Measurements from ENCODE around the gene ZNF524.

Gene ZNF524

DNA sequence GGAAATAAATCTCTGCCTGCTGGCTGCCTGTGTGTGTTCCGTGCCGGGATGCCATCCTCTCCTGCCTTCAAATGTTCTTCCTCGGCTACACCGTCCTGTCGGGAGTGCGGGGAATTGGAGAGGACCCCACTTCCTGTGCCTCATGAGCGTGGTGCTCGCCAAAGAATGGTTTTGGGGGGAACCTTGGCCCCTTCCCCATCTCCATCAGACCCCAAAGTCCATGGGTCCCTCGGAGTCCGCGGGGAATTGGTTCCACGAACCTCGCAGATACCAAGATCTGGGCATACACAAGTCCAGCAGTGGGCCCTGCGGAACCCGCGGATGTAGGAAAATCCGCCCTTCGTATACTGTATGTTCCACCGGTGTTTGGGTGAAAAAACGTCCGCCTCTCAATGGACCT lies 3.0 kb downstream of the ZNF524 start:
- DNase-seq = no peak

DNA sequence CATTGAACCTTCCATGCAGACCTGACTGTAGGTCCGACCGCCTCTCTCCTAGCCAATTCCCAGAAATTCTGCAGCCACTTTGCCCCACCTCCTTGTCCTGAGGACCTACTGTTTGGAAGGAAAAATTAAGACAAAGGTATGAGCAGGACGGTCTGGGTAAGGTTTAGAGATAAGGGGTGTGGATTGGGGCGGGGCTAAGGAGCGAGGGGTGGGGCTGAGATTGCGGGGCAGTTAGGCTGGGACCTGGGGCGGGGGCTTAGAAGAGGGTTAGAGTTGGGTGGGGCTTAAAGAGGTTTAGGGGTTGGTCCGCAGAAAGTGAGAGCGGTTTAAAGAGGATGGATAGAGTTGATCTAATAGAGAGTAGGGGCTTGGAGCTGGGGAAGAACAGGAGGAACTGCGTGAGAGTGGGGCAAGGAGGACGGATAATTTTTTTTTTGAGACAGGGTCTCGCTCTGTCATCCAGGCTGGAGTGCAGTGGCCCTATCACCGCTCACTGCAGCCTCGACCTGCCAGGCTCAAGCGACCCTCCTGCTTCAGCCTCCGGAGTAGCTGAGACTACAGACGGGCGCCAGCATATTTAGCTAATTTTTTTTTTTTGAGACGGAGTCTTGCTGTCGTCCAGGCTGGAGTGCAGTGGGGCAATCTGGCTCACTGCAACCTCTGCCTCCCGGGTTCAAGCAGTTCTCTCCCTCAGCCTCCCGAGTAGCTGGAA lies 3.6 kb downstream of the ZNF524 start:
- DNase-seq = no peak

DNA sequence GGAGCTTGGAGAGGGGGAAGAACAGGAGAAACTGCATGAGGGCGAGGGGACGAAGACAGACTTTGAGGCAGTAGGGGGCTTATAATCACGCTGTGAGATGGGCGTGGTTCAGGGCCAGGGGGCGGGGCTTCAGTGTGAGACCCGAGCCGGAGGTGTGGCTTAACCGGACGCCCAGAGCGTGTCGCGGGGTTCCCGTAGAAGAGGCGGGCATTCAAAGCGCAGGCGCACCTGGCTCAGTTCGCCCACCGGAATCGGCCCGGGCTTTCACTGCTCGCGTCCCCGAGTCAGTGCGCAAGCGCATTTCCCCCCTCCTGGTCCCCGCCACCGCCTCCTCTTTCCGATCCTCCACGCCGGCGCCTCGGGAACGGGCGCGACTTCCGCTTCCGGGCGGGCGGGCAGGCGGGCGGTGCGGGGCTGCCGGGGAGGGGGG lies 5.1 kb downstream of the ZNF524 start:
- DNase-seq = peak; percentile 86 to 90

DNA sequence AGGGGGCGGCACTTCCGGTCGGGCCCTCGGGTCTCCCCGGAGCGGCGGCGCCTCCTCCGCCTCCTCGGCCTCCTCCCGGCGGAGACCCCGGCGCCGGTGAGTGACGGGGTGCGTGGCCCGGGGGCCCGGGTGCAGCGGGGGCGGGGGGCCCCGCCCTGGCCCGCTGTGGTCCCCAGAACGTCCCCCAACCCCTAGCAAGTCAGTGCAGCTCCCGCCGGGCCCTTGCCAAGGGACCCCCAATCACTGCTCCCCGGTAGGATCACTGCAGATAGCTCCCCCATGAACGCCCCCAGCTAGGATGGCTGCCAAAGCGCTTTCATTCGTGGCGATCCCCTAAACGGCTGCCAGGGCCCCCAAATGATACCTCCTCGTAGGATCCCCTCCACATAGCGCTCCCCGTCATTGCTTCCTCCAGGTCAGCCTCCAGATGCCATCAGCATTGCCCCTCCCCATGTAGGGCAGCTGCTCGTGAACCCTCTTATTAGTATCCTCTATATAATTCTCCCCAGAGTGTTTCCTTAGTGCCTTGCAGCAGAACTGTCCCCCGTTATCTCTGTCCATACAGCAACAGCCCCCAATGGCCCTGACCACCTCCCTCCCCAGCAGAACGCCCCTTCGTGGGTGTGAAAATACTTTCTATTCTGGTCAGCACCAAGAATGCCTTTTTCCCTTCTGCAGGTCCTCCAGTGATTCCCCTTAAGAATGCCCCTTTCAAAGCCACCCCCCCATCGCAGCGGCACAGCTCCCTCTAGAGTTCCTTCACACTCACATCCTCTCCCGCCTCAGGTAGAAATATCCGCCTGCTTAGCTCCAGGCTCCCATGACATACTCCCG lies 5.8 kb downstream of the ZNF524 start, which contains the start of gene ZNF865:
Gene ZNF865, plus strand, starts transcription at position 11 of the 834 bp plus-strand sequence. CDS start 7,972 bp downstream, outside the sequence.
- peak in 1 of 2 experiments; percentile 79 for DNase-seq

DNA sequence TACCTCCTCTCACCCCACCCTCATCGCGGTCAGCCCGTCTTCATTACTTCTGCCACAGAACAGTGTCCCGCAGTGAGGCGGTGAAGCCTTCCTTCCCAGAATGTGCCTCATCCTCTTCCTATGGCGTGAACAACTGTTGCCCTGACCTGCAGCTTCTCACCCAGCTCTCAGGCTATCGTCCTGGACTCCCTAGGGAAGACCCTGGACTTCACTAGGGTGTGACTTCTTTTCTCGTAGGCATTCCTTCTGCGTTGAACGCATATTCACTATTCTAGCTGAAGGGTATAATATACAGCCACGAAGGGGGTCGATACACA lies 6.3 kb downstream of the ZNF524 start:
- DNase-seq = no peak

DNA sequence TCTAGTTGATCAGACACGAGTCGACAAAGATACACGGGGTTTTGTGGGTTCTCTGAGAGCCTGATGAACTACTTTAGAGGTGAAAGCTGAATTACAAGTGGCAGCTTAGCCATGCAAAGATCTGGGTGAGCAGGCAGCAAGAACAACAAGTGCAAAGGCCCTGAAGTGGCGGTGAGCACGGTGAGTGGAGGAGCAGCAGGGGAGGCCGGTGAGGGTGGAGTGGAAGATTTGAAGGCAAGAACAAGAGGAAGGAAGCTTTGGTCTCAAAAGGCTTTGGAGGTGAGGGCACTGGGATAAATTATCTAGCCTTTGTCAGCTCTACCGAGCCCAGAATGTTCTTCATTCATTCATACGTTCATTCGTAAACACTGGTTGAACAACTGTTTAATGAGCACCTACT lies 6.7 kb downstream of the ZNF524 start:
- DNase-seq = no peak

DNA sequence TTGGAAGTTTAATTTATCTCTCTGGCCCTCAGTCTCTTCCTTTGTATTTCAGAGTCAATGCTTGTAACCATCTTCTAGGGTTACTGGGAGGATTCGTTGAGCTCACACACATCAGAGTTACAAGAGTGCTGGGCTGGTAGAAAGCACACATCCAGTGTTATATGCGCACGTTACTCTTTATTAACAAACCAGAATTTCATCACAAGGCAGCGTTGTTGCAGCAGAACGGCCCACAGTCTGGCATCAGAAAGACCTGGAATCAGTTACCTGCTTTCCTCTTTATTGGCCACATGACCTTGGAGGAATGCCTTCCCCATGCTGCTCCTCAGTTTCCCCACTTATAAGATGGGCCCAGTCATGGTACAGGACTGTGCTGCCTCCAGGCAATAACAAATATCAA lies 9.2 kb downstream of the ZNF524 start:
- no peak for DNase-seq

DNA sequence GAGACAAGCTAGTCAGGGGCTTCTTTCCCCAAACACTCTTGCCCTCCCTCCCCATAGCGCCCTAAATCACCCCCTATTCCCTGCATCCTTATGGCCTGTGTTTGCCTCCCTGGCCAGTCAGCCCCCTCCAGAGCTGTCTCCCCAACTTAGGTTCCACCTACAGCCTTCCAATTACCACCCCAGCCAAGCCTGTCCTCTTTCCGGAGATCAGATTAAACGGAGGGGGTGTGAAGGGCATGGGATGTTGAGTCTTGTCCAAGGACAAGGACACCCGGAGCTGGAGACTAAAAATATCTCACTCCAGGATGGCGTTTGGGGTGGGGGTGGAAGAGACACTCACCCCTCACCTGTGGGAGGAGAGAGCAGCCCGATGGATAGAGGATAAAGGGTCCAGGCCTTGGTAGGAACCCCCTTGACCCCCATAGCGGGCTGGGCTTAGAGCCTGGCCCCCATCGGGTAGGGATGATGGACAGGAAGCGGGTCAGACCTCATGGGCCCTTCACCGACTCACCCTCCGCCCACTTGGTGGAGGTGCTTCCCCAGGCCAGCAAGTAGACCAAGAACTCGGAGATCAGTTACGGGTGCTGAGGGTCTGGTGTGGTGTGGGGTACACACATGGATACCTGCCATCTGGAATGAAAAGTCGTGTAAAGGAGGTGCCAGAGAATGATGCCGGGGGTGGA lies 11.4 kb downstream of the ZNF524 start:
- no peak for DNase-seq

DNA sequence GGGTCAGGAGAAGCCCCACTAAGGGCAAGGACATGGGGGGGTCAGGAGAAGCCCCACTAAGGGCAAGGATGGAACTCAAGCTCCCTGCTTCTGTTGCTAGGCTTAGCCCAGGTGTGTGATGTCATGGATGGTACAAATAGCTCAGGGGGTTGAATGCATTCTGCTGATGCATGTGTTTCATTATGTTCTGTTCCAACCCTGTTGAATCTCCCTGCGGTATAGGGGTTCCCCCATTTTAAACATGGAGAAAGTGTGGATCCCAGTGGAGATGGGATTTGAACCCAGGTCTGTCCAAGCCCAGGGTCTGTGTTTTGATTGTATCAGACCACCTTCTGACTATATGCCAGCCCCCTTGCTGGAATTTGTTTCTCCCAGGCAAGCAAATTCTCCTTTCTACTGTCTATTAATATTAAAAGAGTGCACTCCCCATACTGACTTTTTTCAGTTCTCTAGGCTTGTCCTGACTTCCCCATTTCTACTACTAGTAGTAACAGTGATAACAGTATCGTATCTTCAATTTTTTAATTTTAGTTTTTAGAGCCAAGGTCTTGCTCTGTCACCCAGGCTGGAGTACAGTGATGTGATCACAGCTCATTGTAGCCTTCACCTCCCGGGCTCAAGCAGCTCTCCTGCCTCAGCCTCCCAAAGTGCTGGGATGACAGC lies 12.0 kb downstream of the ZNF524 start:
- DNase-seq = no peak

DNA sequence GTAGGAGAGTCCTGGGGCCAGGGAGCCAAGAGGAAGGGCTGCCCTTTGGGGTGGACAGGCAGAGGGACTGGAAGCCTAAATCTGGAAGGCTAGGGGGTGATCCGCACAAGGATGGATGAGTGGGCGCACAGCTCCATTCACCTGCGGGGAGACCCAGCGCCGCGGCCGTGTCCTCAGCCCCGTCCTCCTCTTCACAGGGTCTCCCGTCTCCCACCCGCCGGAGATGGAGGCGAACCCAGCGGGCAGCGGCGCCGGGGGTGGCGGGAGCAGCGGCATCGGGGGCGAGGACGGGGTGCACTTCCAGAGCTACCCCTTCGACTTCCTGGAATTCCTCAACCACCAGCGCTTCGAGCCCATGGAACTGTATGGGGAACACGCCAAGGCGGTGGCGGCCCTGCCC lies 13.3 kb downstream of the ZNF524 start:
- no peak for DNase-seq

DNA sequence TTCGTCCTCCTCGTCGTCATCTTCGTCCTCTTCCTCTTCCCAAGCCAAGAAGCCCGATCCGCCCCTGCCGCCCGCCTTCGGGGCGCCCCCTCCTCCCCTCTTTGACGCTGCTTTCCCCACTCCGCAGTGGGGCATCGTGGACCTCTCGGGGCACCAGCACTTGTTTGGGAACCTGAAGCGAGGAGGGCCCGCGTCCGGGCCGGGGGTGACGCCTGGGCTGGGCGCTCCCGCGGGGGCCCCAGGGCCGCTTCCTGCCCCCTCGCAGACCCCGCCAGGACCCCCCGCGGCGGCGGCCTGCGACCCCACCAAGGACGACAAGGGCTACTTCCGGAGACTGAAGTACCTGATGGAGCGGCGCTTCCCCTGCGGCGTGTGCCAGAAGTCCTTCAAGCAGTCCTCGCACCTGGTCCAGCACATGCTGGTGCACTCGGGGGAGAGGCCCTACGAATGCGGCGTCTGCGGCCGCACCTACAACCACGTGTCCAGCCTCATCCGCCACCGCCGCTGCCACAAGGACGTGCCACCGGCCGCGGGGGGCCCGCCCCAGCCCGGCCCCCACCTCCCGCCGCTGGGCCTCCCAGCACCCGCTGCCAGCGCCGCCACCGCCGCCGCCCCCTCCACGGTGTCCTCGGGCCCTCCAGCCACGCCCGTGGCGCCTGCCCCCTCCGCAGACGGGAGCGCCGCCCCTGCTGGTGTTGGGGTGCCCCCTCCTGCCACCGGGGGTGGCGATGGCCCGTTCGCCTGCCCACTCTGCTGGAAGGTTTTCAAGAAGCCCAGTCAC lies 14.0 kb downstream of the ZNF524 start:
- no peak for DNase-seq

DNA sequence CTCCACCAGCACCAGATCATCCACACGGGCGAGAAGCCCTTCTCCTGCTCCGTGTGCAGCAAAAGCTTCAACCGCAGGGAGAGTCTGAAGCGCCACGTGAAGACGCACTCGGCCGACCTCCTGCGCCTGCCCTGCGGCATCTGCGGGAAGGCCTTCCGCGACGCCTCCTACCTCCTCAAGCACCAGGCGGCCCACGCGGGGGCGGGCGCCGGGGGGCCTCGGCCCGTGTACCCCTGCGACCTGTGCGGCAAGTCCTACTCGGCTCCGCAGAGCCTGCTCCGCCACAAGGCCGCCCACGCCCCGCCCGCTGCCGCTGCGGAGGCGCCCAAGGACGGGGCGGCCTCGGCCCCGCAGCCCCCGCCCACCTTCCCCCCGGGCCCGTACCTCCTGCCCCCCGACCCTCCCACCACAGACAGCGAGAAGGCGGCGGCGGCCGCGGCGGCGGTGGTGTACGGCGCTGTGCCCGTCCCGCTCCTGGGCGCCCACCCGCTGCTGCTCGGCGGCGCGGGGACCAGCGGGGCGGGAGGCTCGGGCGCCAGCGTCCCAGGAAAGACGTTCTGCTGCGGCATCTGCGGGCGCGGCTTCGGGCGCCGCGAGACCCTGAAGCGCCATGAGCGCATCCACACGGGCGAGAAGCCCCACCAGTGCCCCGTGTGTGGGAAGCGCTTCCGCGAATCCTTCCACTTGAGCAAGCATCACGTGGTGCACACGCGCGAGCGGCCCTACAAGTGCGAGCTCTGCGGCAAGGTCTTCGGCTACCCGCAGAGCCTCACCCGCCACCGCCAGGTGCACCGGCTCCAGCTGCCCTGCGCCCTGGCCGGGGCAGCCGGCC lies 14.8 kb downstream of the ZNF524 start:
- no peak for DNase-seq

DNA sequence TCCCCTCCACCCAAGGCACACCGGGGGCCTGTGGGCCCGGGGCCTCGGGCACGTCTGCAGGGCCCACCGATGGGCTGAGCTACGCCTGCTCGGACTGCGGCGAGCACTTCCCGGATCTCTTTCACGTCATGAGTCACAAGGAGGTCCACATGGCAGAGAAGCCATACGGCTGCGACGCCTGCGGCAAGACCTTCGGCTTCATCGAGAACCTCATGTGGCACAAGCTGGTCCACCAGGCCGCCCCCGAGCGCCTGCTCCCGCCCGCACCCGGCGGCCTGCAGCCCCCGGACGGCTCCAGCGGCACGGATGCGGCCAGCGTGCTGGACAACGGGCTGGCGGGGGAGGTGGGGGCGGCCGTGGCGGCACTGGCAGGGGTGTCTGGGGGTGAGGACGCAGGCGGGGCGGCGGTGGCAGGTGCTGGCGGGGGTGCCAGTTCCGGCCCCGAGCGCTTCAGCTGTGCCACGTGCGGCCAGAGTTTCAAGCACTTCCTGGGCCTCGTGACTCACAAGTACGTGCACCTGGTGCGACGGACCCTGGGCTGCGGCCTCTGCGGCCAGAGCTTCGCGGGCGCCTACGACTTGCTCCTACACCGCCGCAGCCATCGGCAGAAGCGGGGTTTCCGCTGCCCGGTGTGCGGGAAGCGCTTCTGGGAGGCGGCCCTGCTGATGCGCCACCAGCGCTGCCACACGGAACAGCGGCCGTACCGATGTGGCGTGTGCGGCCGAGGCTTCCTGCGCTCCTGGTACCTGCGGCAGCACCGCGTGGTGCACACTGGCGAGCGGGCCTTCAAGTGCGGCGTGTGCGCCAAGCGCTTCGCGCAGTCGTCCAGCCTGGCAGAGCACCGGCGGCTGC lies 15.7 kb downstream of the ZNF524 start:
- DNase-seq = no peak

DNA sequence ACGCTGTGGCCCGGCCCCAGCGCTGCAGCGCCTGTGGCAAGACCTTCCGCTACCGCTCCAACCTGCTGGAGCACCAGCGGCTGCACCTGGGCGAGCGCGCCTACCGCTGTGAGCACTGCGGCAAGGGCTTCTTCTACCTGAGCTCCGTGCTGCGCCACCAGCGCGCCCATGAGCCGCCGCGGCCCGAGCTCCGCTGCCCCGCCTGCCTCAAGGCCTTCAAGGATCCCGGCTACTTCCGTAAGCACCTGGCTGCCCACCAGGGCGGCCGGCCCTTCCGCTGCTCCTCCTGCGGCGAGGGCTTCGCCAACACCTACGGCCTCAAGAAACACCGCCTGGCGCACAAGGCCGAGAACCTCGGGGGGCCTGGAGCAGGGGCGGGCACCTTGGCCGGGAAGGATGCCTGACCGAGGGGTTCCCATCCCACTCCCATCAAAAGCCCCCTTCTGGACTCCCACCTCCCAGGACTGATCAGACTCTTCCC lies 16.3 kb downstream of the ZNF524 start:
- no peak for DNase-seq

DNA sequence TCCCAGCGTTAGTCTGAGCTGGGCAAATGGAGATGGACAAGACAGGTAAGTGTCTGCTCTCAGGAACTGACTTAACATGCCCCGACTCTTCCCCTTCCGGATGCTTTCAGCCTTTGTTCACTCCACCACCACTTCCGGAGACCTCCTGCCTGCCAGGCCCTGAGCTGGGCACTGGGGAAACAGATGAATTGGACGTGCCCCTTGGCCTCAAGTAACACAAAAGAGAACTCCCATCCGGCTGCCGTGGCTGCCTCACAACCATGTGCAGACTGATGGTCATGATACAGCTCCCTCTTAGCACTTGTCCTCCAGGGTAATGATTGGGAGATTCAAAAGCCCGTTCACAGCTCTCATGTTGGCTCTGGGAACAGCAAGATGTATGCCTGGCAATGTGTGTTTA lies 17.3 kb downstream of the ZNF524 start:
- DNase-seq = no peak

DNA sequence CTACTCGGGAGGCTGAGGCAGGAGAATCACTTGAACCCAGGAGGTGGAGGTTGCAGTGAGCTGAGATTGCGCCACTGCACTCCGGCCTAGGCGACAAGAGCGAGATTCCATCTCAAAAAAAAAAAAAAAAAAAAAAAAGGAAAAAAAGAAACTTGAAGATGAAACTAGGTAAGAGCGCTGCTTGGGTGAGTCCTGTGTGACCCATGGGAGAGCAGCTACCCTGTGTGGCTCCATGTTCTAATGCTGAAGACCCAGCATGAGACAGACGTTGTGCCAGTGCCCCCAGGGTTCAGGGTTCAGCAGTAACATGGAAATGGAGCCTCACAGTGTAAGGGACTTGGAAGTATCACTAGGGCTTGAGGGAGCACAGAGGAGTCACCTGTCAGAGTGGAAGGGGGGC lies 18.3 kb downstream of the ZNF524 start:
- no peak for DNase-seq

DNA sequence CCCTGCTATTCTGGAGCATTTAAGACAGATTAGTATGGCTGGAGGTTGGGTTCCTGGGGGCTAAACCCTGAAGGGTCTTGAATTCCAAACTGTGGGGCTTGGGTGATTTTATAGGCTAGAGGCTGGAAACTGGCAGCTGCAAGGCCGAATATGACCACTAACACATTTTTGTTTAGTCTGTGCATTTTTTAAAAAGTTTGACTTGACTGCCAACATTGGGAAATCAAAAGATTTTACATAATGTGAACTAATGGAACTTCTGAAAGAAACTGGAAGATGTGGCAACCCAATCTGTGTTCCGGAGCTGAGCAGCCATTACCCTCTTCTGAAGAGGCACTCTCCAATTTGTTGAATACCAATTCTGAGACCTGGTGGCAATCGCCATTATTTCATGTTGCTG lies 19.2 kb downstream of the ZNF524 start:
- DNase-seq = no peak

DNA sequence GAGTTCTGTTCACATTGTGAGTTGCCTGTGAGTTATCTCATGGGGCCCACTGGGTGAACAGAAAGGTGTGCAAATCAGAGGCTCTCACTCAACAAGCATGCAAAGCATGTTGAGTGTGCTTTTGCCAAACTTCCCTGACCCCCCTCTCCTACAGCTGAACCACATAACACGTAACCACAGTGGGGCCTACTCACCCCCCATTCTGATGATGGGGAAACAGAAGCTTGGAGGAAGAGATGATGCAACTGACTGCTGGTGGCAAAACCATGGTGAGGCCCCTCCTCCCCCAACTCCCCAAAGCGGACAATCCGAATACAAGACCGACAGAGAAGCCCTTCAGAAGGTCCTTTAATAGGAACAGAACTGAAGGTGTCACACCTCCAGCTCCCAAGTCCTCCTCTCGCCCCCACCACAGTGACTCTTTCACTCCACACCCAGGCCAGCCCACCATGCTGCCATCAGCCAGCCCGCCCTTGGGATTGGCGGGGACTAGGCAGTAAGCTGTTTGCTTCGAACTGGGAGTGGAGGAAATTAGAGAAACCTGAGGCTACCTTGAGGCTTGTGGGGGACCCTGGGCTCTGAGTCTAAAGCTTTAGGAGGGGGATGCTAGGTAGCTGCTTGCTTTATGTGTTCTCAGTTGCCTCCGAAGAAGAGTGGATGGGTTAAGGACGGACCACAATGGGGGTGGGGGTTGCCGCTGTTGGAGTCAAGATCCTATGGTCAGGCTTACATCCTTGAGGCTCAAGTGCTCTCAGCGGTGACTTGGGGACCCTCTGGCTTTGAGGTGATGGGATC lies 20.5 kb downstream of the ZNF524 start:
- no peak for DNase-seq

DNA sequence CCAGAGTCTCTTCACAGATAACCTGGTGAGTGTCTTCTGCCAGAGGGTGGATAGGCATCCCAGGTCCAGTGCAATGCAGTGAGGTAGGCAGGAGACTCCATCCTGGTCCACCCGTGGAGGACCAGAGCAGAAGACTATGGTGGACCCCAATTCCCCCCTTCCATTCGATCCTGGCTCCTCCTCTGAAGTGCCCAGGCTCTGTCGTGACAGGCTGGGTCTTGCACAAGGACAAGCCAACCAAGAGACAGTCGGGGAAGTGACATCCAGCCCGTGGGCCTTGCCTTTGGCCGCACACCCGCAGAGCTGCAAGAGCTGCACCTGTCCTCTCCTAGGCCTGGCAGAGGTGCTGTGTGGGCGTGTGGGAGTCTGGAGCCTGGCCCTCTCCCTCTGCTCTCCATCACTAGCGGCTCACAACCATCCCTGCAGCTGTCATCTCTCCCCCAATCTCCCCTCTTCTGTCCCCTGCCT lies 21.2 kb downstream of the ZNF524 start:
- DNase-seq = no peak

Measured in SW 1271 (cell line).